HEK293T (cell line): ENCODE measurements around the gene ARG2.

Source experiments
- CTCF ChIA-PET: fragments of 350-600 bp; formaldehyde crosslinking; extraction: SDS; loops from one replicate; lab custom pipeline; 2021; ENCODE audit warnings: antibody characterized with exemption, inconsistent platforms; lab: Yijun Ruan, JAX
- POLR2A ChIA-PET: fragments of 350-600 bp; formaldehyde crosslinking; extraction: SDS; loops from one replicate; lab custom pipeline; 2020; ENCODE audit warnings: antibody characterized with exemption, inconsistent platforms; lab: Yijun Ruan, JAX
- DNase-seq: peaks from one replicate; pipeline ENCODE4 v3.0.0; 2012; ENCODE audit warnings: mixed read lengths; ENCODE audit errors: extremely low spot score
- ARNT ChIP-seq: fragments of 450-650 bp; IDR thresholded peaks from 2 replicates; pipeline ENCODE4 v1.6.1; 2017; ENCODE audit warnings: mild to moderate bottlenecking
- BHLHE40 ChIP-seq: fragments of 450-650 bp; IDR thresholded peaks from 2 replicates; pipeline ENCODE4 v1.6.1; 2016; ENCODE audit warnings: mild to moderate bottlenecking, moderate library complexity, borderline replicate concordance
- CTBP1 ChIP-seq: fragments of 450-650 bp; IDR thresholded peaks from 2 replicates; pipeline ENCODE4 v1.6.1; 2016; ENCODE audit warnings: borderline replicate concordance
- ELF4 ChIP-seq: fragments of 450-650 bp; IDR thresholded peaks from 2 replicates; pipeline ENCODE4 v1.6.1; 2017; ENCODE audit warnings: antibody characterized with exemption
- FOXA1 ChIP-seq: fragments of 450-650 bp; IDR thresholded peaks from 2 replicates; pipeline ENCODE4 v1.6.1; 2016; ENCODE audit warnings: mild to moderate bottlenecking
- FOXK2 ChIP-seq: fragments of 450-650 bp; IDR thresholded peaks from 2 replicates; pipeline ENCODE4 v1.6.1; 2016; ENCODE audit warnings: mild to moderate bottlenecking
- FOXM1 ChIP-seq: fragments of 450-650 bp; IDR thresholded peaks from 2 replicates; pipeline ENCODE4 v1.6.1; 2017; ENCODE audit warnings: mild to moderate bottlenecking, borderline replicate concordance
- HDGF ChIP-seq: fragments of 450-650 bp; IDR thresholded peaks from 2 replicates; pipeline ENCODE4 v1.6.1; 2017; ENCODE audit warnings: antibody characterized with exemption, borderline replicate concordance
- L3MBTL2 ChIP-seq: fragments of 450-650 bp; conservative IDR thresholded peaks from 2 replicates; pipeline ENCODE4 v1.6.1; 2016; ENCODE audit warnings: mild to moderate bottlenecking
- LEF1 ChIP-seq: fragments of 450-650 bp; IDR thresholded peaks from 2 replicates; pipeline ENCODE4 v1.6.1; 2017; ENCODE audit warnings: mild to moderate bottlenecking, borderline replicate concordance
- NFRKB ChIP-seq: fragments of 450-650 bp; IDR thresholded peaks from 2 replicates; pipeline ENCODE4 v1.6.1; 2016; ENCODE audit warnings: mild to moderate bottlenecking, moderate library complexity
- SP1 ChIP-seq: fragments of 450-650 bp; IDR thresholded peaks from 2 replicates; pipeline ENCODE4 v1.6.1; 2017
- SUZ12 ChIP-seq: fragments of 450-650 bp; IDR thresholded peaks from 2 replicates; pipeline ENCODE4 v1.6.1; 2016; ENCODE audit warnings: mild to moderate bottlenecking
- TARDBP ChIP-seq: fragments of 450-650 bp; IDR thresholded peaks from 2 replicates; pipeline ENCODE4 v1.6.1; 2016
- ZNF384 ChIP-seq: fragments of 450-650 bp; IDR thresholded peaks from 2 replicates; pipeline ENCODE4 v1.6.1; 2016
- TF ChIP-seq, protein P1 (sequence below): fragments of 450-650 bp; IDR thresholded peaks from 2 replicates; pipeline ENCODE4 v1.6.1; 2016

Gene ARG2

DNA sequence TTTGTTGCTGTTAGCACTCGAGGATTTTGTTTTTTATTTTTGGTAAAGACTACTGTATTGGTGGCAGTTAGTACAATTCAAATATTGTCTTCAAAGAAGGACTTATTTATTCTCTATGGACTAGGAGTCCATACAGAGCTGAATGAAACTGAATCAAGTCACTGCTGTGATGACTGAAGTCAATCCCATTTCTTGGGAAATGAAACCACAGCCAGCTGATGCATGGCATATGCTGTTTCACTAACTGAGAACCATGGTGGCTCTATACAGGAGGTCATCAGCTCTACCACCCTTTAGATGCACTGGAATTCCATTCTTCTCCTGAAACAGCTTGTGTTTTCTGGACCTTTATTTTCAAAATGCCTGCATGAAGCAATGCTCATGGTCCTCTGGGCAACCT is 32.5 kb downstream of the ARG2 start:
- no peak for TF ChIP-seq BHLHE40
- no peak for TF ChIP-seq CTBP1
- no peak for TF ChIP-seq FOXK2
- no peak for TF ChIP-seq FOXM1
- no peak for TF ChIP-seq ZNF384
- no peak for TF ChIP-seq ARNT
- no peak for TF ChIP-seq TARDBP
- TF ChIP-seq L3MBTL2: no peak
- TF ChIP-seq, protein P1, sequence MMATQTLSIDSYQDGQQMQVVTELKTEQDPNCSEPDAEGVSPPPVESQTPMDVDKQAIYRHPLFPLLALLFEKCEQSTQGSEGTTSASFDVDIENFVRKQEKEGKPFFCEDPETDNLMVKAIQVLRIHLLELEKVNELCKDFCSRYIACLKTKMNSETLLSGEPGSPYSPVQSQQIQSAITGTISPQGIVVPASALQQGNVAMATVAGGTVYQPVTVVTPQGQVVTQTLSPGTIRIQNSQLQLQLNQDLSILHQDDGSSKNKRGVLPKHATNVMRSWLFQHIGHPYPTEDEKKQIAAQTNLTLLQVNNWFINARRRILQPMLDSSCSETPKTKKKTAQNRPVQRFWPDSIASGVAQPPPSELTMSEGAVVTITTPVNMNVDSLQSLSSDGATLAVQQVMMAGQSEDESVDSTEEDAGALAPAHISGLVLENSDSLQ: no peak
- no peak for TF ChIP-seq SUZ12
- TF ChIP-seq LEF1: no peak
- no peak for TF ChIP-seq FOXA1
- TF ChIP-seq ELF4: no peak
- no peak for TF ChIP-seq SP1
- ChIA-PET POLR2A (interaction anchor here (1.1 to 1.4 kb wide), 2 partner anchors 9 to 43 kb away, joined by 3 to 5 read pairs; partner anchors contain the start of gene RDH11), CTCF (no interaction called here)
- DNase-seq: no peak

DNA sequence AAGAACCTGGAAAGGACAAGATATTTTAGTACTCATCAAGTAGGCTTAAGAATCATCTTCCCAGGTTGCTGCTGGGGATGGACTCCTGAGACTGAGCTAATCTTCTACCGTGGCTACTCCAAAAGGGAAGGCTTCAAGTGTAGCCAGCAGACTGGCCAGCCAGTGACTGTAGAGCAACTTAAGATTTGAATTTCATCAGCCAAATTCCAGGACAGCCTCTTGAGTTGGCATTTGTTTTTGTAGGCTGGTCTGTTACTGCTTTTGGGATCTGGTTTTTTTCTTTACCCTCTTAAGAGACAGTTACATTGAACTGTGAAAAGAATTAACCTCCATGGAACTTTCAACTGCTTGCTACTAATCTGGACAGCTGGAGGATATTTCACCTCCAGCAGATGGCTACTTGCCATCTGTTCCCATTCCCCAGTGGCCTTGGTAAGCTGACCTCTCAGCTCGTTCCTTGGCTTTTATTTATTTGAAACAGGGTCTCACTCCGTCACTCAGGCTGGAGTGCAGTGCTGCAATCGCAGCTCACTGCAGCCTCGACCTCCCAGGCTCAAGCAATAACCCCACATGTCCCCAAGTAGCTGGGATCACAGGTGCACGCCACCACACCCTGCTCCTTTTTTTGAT is 34.0 kb downstream of the ARG2 start:
- ChIA-PET POLR2A (interaction anchor here (1.5 kb wide), 1 partner anchor 34 kb away, joined by 6 read pairs; the partner anchor contains the start of gene ARG2), CTCF (interaction anchor here (0.8 to 2.3 kb wide), 4 partner anchors 12 to 70 kb away, joined by 3 to 6 read pairs (median 4); no protein-coding TSS in a partner anchor)
- TF ChIP-seq, protein P1: no peak
- TF ChIP-seq SP1: no peak
- no peak for TF ChIP-seq TARDBP
- no peak for TF ChIP-seq NFRKB
- no peak for TF ChIP-seq BHLHE40
- TF ChIP-seq HDGF: no peak
- TF ChIP-seq ARNT: no peak
- TF ChIP-seq L3MBTL2: no peak
- TF ChIP-seq CTBP1: no peak
- TF ChIP-seq ELF4: no peak
- DNase-seq: no peak

DNA sequence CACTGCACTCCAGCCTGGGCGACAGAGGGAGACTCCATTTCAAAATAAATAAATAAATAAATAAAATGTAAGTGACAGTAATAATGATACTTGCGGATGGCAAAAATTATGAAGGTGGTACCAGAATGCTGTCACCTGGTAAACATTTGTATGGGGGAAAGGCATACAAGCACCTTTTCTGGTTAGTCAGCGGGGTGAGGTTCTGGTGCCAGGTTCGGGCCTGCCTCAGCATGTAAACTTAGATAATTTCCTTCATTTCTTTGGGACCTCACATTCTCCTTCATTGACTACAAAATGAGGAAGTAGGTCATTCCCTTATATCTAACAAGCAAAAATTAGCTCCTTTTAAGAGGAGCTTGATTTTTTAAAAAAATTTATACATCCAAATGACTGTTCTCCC is 43.9 kb downstream of the ARG2 start:
- ChIA-PET CTCF (interaction anchor here (0.6 to 0.9 kb wide), 2 partner anchors 57 to 79 kb away, joined by 3 to 4 read pairs; no protein-coding TSS in a partner anchor), POLR2A (interaction anchor here (3.1 kb wide), 1 partner anchor 44 kb away, joined by 18 read pairs; the partner anchor contains the start of gene ARG2)
- TF ChIP-seq ARNT (no peak), HDGF (no peak), LEF1 (no peak), FOXK2 (no peak), CTBP1 (no peak), FOXM1 (no peak), NFRKB (no peak), SUZ12 (no peak), SP1 (no peak), TARDBP (no peak), ZNF384 (no peak), ELF4 (no peak), FOXA1 (no peak), L3MBTL2 (no peak), BHLHE40 (no peak)
- TF ChIP-seq, protein P1: no peak
- no peak for DNase-seq

DNA sequence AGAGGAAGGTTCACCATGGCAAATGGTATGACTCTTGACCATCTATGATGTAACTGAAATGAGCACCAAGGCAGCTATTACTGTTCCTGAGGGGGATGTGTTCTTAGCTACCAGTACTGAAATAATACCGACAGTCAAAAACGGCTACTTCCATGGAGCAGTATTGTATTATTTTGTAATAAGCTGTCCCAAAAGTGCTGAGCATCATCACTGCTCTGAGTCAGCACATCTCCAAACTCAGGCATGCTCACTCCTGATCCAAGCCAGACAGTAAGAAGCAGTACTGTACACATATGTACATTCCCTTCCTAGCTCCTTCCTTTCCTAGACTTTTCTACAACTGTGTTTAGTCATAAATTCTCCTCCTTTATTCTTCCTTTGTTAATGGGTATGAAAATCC is 46.1 kb downstream of the ARG2 start:
- ChIA-PET POLR2A (interaction anchor here (0.8 to 3.1 kb wide), 2 partner anchors 43 to 46 kb away, joined by 3 to 18 read pairs; partner anchors contain the start of gene ARG2), CTCF (interaction anchor here (0.6 to 1.2 kb wide), 4 partner anchors 13 to 139 kb away, joined by 3 to 6 read pairs (median 3); no protein-coding TSS in a partner anchor)
- DNase-seq: no peak
- TF ChIP-seq FOXA1 (no peak), BHLHE40 (no peak), HDGF (no peak), TARDBP (no peak), ZNF384 (no peak)

DNA sequence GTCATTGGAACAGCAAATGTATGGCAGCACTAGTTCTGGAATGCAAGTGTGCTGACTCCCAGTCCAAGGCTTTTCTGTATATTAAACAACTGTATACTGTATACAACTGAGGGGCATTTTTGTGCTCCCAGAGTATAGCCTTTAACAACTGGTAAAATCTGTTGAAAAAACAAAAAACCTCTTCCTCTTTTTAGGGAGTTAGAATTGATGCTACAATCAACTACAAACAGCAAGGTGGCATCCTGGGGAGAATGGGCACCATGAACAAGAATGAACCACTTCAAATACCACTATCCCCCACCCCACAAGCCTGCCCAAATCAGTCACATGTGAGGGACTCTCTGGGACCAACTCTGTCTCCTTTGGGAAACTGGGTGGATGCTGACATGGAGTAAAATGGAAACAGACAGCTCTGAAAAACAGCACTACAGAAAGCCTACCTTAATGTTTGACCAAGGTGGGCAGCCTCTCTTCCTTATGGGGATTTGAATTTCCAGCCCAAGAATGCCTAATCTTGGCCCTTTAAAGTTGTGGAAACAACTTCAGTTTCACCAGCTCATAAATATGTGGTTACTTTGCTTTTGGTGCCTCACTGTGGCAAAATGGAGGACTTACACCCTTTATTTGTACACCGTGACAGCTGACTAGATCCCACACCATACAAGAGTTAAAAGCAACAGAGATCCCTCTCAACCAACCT is 47.2 kb downstream of the ARG2 start:
- POLR2A ChIA-PET: interaction anchor here (1.0 to 1.2 kb wide), 2 partner anchors 48 to 67 kb away, joined by 3 to 10 read pairs; partner anchors contain the start of gene PIGH
- peak; percentile 57 for DNase-seq
- TF ChIP-seq, protein P1: no peak
- CTCF ChIA-PET: interaction anchor here (0.7 to 1.1 kb wide), 10 partner anchors 36 to 235 kb away, joined by 3 to 13 read pairs (median 4); partner anchors contain the start of genes ARG2 and PIGH
